ENCODE results near the gene AFMID. TPM values are rescaled to one million over a fixed set of nuclear protein-coding genes. Genes with fewer than 3 reads are reported as not detected.

The AFMID gene
- total RNA-seq, 4 donors from 2014 or later: 14.9 to 27.4 (median 20.3) TPM

DNA sequence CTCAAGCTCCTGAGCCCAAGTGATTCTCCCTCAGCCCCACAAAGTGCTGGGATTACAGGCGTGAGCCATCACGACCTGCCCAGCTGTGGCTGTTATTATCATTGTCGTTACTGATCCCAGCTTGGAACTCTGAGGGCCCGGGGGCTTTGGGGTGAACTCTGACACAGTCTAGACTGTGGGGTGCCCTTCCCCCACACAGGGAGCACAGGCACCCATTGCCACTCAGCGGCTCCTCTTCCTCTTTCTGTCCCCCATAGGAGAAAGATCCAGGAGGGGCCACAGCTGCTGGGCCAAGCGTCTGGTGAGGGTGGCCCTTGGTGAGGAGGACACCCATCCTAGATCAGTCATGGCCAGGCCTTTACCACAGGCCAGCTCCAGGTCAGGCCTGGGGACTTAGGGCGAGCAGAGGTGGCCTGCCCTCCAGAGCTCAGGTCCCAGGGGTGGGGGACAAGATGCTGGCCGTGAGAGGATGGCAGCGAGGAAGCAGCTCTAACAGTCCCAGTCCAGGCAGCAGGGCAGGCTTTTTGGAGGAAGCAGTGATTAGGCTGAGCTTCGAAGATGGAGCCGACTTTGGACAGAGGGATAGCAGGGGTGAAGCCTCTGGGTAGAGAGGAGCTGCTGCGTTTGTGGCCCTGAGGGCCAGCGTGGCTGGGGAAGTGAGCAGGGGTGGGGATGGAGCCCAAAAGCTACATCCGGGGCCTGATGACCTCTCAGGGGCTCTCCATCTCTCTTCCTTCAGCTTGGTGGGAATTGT lies 69.0 kb downstream of the AFMID start:
- TF ChIP-seq, protein P1, sequence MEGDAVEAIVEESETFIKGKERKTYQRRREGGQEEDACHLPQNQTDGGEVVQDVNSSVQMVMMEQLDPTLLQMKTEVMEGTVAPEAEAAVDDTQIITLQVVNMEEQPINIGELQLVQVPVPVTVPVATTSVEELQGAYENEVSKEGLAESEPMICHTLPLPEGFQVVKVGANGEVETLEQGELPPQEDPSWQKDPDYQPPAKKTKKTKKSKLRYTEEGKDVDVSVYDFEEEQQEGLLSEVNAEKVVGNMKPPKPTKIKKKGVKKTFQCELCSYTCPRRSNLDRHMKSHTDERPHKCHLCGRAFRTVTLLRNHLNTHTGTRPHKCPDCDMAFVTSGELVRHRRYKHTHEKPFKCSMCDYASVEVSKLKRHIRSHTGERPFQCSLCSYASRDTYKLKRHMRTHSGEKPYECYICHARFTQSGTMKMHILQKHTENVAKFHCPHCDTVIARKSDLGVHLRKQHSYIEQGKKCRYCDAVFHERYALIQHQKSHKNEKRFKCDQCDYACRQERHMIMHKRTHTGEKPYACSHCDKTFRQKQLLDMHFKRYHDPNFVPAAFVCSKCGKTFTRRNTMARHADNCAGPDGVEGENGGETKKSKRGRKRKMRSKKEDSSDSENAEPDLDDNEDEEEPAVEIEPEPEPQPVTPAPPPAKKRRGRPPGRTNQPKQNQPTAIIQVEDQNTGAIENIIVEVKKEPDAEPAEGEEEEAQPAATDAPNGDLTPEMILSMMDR (IDR thresholded peaks at IDR 0.05; ENCODE audit: low read depth): no peak

DNA sequence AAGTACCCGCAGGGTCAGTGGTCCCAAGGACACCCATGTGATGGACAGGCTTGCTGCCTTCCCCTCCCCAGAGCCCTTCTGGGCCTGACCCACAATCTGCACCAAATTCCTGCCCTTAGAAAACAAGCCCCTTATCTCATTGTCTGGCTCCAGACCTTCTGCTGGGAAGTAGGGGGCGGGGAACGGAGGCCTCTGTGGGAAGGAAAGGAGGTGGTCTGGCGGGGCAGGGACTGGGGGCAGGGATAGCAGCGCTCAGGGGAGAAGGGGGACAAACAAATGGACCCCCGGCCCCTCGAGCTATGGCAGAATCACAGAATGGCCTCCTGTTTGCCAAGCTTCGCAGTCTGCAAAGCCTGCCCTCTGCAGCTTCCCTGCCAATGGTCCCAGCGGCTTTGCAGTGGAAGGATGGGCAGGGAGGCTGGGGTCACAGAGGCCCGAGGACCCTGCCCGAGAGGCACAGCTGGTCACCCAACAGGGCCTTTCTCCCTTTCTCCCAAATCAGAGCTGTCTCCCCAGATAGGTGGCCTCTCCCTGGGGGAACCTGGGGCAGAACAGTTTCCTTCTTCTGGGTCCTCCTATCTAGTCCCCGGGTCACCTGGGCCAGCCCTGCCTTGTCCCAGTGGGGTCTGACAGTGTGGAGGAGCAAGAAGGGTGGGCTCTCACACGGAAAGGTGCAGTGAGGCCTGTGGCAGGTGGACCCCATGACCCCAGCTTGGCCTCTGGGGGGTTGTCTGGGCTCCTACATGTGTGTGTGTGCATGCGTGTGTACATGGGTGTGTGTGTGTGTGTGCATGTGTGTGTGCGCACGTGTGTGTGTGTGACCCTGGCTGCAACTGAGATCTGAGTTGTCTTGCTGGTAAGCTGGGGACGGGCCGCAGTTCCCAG lies 69.8 kb downstream of the AFMID start:
- TF ChIP-seq, protein P1 (IDR thresholded peaks at IDR 0.05; ENCODE audit: low read depth): no peak

Small RNAs within 50 kb of the gene (small RNA-seq; reads per million reads assigned to genes)
- gene AC087645.1: not detected

Other genes starting within 250 kb of the AFMID start
- gene TNRC6C, start 228.7 kb upstream of the AFMID start, total RNA-seq: 10 to 100 TPM in 3 of 4 donors, 1 to 10 TPM in 1; 8.2 to 33.3 (median 13.8) TPM
- gene TMC6, start 58.6 kb upstream of the AFMID start, total RNA-seq: 10 to 100 TPM; 18.5 to 78.2 (median 23.6) TPM
- 1 to 10 TPM; 2.0 to 7.7 (median 7.6) TPM for gene TMC8, start 56.6 kb upstream of the AFMID start, total RNA-seq
- gene C17orf99, start 41.0 kb upstream of the AFMID start, total RNA-seq: not detected
- gene SYNGR2, start 18.8 kb upstream of the AFMID start, total RNA-seq: 10 to 100 TPM; 33.0 to 80.6 (median 50.1) TPM
- 1 to 10 TPM; 1.1 to 8.8 (median 2.7) TPM for gene TK1, start 310 bp upstream of the AFMID start, total RNA-seq
- gene BIRC5, start 26.9 kb downstream of the AFMID start, total RNA-seq: 1 to 10 TPM in 2 of 4 donors, not detected in 2; 2.2 to 2.9 TPM
- not detected for gene TMEM235, start 44.3 kb downstream of the AFMID start, total RNA-seq
- gene SOCS3, start 172.7 kb downstream of the AFMID start, total RNA-seq: 10 to 100 TPM; 15.4 to 33.3 (median 24.7) TPM
- gene PGS1, start 191.3 kb downstream of the AFMID start, total RNA-seq: 10 to 100 TPM; 25.4 to 63.9 (median 38.4) TPM

Data from subcutaneous adipose tissue (tissue), 4 donors.